Measurements from ENCODE around the gene DCT.

The DCT gene

GRCh38 chr13:94395860-94396259 is 83.6 kb downstream of the DCT start:
- DNase-seq (ENCODE audit: low read depth): no peak

- no peak for DNase-seq (ENCODE audit: low read depth)
Measured at GRCh38 chr13:94394723-94395122, 84.8 kb downstream of the DCT start.

GRCh38 chr13:94390881-94391280 is 88.6 kb downstream of the DCT start:
- no peak for DNase-seq (ENCODE audit: low read depth)

- DNase-seq (ENCODE audit: low read depth): no peak
Measured at GRCh38 chr13:94389604-94390351, 89.7 kb downstream of the DCT start.

GRCh38 chr13:94387047-94387446 is 92.4 kb downstream of the DCT start:
- DNase-seq (ENCODE audit: low read depth): no peak
